Activated CD8-positive, alpha-beta T cell treated with anti-CD3 and anti-CD28 coated beads for 36 hours (primary cell): ENCODE results near the gene ISM1. TPM values are rescaled to one million over a fixed set of nuclear protein-coding genes. Genes with fewer than 3 reads are reported as not detected.

Experiments used
- ATAC-seq: fragments of 200-7000 bp; cut with Tn5 transposase; one replicate; pipeline ENCODE4 v1.10.0; 2021; ENCODE audit warnings: mild to moderate bottlenecking, moderate library complexity
- CTCF ChIA-PET: fragments of 350-600 bp; sonication (Branson Sonifier 250); formaldehyde crosslinking; loops from one replicate; lab custom pipeline; 2021; ENCODE audit warnings: antibody characterized with exemption; lab: Charles Lee
- POLR2A ChIA-PET: fragments of 350-600 bp; sonication (Branson Sonifier 250); formaldehyde crosslinking; loops from one replicate; lab custom pipeline; 2021; ENCODE audit warnings: antibody characterized with exemption; lab: Charles Lee
- DNase-seq: peaks from one replicate; pipeline ENCODE4 v3.0.0-alpha.2; 2020
- H3K27ac Mint-ChIP-seq: one replicate; pipeline ENCODE4 v1.8.0; 2021; ENCODE audit warnings: mild to moderate bottlenecking, mixed read lengths
- H3K27me3 Mint-ChIP-seq: one replicate; pipeline ENCODE4 v1.8.0; 2021; ENCODE audit warnings: mixed read lengths
- H3K36me3 Mint-ChIP-seq: one replicate; pipeline ENCODE4 v1.8.0; 2021; ENCODE audit warnings: low read depth, mixed read lengths
- H3K4me1 Mint-ChIP-seq: one replicate; pipeline ENCODE4 v1.8.0; 2021; ENCODE audit warnings: low read depth, mixed read lengths
- H3K4me3 Mint-ChIP-seq: one replicate; pipeline ENCODE4 v1.8.0; 2021; ENCODE audit warnings: mild to moderate bottlenecking, moderate library complexity, mixed read lengths
- H3K9me3 Mint-ChIP-seq: one replicate; pipeline ENCODE4 v1.8.0; 2021; ENCODE audit warnings: mixed read lengths
- intact Hi-C: fragments of 100-400 bp; cut with micrococcal nuclease; formaldehyde crosslinking; loops from one replicate; pipeline ENCODE4 v1.10.0; 2022
- total RNA-seq, 2 experiments: library from RNA; stranded (reverse); gene quantifications; one replicate each; pipeline ENCODE4 v1.2.3, GENCODE V29; 2021
- TF ChIP-seq, protein P1 (sequence below): fragments of 200-600 bp; IDR thresholded peaks from one replicate; pipeline ENCODE4 v1.8.0; 2022; ENCODE audit warnings: antibody characterized with exemption, mild to moderate bottlenecking

The ISM1 gene
- total RNA-seq, 2 experiments from 2014 or later: 0.77 to 1.4 TPM

DNA sequence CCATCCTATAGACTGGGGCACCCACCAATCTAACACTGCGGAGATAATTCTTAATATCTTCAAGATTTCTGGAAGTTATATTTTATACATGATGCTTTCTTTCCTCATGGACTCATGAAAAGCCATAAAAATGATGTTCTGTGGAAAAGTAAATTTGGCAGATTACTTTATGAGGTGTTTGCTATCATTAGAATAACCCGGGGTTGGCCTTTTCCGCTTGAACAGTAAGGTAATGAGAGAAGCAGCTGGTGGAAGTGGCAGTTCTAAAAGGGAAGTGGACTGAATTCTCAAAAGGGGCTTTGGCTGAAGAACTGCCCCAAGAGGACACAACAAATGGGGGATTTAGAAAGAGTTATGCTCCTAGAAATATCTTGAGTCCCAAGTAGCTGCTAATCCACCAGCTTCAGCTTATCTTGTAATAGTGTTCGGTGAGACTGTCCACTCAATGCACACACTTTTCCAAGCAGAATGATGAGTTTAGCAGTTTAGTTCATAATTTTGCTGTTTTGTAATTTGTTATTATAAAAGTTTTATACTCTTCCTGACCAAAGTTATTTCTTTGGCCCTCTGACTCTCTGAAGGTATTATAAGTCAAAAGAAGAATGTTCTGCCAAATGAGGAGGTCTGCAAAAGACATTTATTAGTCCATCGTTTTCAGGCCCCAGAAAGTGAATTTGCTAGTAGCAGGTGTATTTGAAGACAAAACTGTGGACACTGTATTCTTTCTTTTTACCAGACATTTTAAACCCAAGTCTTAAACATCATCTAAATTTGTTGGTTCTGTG, 2.9 kb downstream of the ISM1 start:
- Mint-ChIP-seq H3K27ac (no peak overlapping the region), H3K27me3 (peaks cover 26% of the 10 kb centered on the region), H3K9me3 (peaks cover 13% of the 10 kb centered on the region), H3K4me1 (peaks cover 22% of the 10 kb centered on the region), H3K4me3 (no peak overlapping the region), H3K36me3 (peaks cover 6% of the 10 kb centered on the region)
- DNase-seq: no peak
- ChIA-PET CTCF (interaction anchor here (0.6 kb wide), 1 partner anchor 11 kb away, joined by 3 read pairs; no protein-coding TSS in a partner anchor), POLR2A (no interaction called here)
- intact Hi-C loops: loop anchor here (10.0 kb wide), 1 partner anchor 81 kb away; no protein-coding TSS in a partner anchor
- no peak for ATAC-seq
- TF ChIP-seq, protein P1, sequence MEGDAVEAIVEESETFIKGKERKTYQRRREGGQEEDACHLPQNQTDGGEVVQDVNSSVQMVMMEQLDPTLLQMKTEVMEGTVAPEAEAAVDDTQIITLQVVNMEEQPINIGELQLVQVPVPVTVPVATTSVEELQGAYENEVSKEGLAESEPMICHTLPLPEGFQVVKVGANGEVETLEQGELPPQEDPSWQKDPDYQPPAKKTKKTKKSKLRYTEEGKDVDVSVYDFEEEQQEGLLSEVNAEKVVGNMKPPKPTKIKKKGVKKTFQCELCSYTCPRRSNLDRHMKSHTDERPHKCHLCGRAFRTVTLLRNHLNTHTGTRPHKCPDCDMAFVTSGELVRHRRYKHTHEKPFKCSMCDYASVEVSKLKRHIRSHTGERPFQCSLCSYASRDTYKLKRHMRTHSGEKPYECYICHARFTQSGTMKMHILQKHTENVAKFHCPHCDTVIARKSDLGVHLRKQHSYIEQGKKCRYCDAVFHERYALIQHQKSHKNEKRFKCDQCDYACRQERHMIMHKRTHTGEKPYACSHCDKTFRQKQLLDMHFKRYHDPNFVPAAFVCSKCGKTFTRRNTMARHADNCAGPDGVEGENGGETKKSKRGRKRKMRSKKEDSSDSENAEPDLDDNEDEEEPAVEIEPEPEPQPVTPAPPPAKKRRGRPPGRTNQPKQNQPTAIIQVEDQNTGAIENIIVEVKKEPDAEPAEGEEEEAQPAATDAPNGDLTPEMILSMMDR: no peak

DNA sequence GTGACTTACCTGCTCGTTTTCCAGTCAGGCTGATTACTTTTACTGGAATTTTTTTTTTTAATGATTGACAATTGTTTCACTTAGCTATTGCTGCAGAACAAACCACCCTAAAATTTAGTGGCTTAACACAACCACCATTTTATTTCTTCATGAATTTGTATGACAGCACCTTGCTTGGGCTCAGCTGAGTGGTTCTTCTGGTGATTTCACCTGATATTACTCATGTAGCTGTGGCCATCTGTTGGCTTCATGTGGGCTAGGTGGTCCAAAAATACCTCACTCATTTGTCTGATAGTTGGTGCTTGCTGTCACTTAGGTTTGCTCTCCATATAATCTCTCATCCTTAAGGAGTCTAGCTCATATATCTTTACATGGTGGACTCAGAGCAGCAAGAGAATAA, 5.3 kb downstream of the ISM1 start:
- Mint-ChIP-seq H3K9me3 (peaks cover 13% of the 10 kb centered on the region), H3K4me1 (peaks cover 35% of the 10 kb centered on the region), H3K4me3 (no peak overlapping the region), H3K27ac (no peak overlapping the region), H3K27me3 (peaks cover 9% of the 10 kb centered on the region), H3K36me3 (peaks cover 6% of the 10 kb centered on the region)
- no peak for ATAC-seq
- intact Hi-C loops: loop anchor here (5.0 to 10.0 kb wide), 2 partner anchors 36 to 78 kb away; no protein-coding TSS in a partner anchor
- DNase-seq: no peak
- ChIA-PET CTCF (interaction anchor here (1.5 kb wide), 1 partner anchor 36 kb away, joined by 4 read pairs; no protein-coding TSS in a partner anchor), POLR2A (no interaction called here)
- TF ChIP-seq, protein P1: no peak

DNA sequence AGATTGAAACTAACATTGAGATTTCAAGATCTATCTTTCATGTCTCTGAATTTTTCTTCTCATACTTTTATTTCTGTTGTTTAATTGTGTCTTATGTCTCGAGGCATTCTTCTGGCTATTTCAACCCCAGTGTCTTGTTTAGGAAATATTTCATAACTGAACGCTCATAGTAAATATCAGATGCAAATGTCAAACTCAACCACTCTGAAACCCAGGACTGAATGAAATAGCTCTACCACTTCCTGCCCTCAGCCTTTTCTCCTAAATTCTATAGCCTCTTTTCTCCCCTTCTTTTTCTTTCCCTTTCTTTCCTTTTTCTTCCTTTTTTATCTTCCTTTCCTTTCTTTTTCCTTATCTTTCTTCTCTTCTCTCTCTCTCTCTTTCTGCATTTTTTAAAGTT, 7.7 kb downstream of the ISM1 start:
- intact Hi-C loops: loop anchor here (5.0 to 10.0 kb wide), 2 partner anchors 34 to 76 kb away; no protein-coding TSS in a partner anchor
- Mint-ChIP-seq H3K27me3 (peaks cover 3% of the 10 kb centered on the region), H3K9me3 (peaks cover 13% of the 10 kb centered on the region), H3K27ac (peak overlapping the region; percentile 89), H3K4me3 (peak overlapping the region; percentile 11), H3K4me1 (peaks cover 41% of the 10 kb centered on the region), H3K36me3 (peaks cover 8% of the 10 kb centered on the region)
- DNase-seq: no peak
- CTCF ChIA-PET: interaction anchor here (0.8 kb wide), 1 partner anchor 20 kb away, joined by 3 read pairs; no protein-coding TSS in a partner anchor
- POLR2A ChIA-PET: interaction anchor here (1.1 kb wide), 1 partner anchor 14 kb away, joined by 3 read pairs; no protein-coding TSS in a partner anchor
- TF ChIP-seq, protein P1: no peak
- ATAC-seq: no peak

DNA sequence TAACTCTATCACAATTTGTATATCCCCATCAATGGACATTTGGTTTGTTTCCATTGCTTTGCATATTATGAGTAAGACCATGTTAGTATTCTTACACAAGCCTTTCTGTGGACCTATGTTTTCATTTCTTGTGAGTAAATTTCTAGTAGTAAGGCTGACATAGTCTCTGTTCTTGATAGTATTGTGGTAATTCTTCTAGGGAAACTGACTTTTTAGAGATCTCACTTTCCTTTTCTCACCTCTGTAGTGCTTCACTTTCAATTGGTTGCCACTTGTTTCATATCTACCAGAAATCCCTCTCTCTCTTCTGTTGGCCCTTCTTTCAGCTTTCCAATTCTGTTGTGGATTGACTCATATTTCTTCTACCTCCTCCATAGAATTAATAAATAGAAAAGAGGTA, 8.5 kb downstream of the ISM1 start:
- Mint-ChIP-seq H3K4me3 (peak overlapping the region; percentile 12), H3K27me3 (peaks cover 3% of the 10 kb centered on the region), H3K27ac (peak overlapping the region; percentile 89), H3K36me3 (peaks cover 8% of the 10 kb centered on the region), H3K4me1 (peaks cover 41% of the 10 kb centered on the region), H3K9me3 (peaks cover 13% of the 10 kb centered on the region)
- TF ChIP-seq, protein P1: no peak
- CTCF ChIA-PET: interaction anchor here (0.9 to 1.1 kb wide), 2 partner anchors 11 to 14 kb away, joined by 3 read pairs; no protein-coding TSS in a partner anchor
- POLR2A ChIA-PET: interaction anchor here (1.0 to 1.3 kb wide), 3 partner anchors 8 to 18 kb away, joined by 3 to 7 read pairs (median 4); partner anchors contain the start of gene ISM1
- ATAC-seq (peak; percentile 64), DNase-seq (no peak)
- intact Hi-C loops: loop anchor here (5.0 to 10.0 kb wide), 2 partner anchors 33 to 75 kb away; no protein-coding TSS in a partner anchor
